Neuronal stem cell (in vitro differentiated cells): ENCODE results near the gene DSE.

Experiments used
- DNase-seq: peaks from one replicate; pipeline ENCODE4 v3.0.0-alpha.2; 2013; ENCODE audit warnings: low spot score
- H2AFZ ChIP-seq: one replicate; pipeline ENCODE4 v1.6.1; 2013; ENCODE audit warnings: mild to moderate bottlenecking, low read length, inconsistent platforms
- H2AK5ac ChIP-seq: 2 replicates; pipeline ENCODE4 v1.6.1; 2013; ENCODE audit warnings: low read depth, mild to moderate bottlenecking, inconsistent platforms, low read length, moderate library complexity, mixed read lengths
- H2BK120ac ChIP-seq: 2 replicates; pipeline ENCODE4 v1.6.1; 2013; ENCODE audit warnings: low read depth, mild to moderate bottlenecking, inconsistent platforms, low read length, moderate library complexity, mixed read lengths
- H2BK12ac ChIP-seq: one replicate; pipeline ENCODE4 v1.6.1; 2013; ENCODE audit warnings: low read length, inconsistent platforms
- H2BK15ac ChIP-seq: 2 replicates; pipeline ENCODE4 v1.6.1; 2013; ENCODE audit warnings: mild to moderate bottlenecking, low read length, inconsistent platforms, mixed read lengths
- H2BK5ac ChIP-seq: one replicate; pipeline ENCODE4 v1.6.1; 2013; ENCODE audit warnings: inconsistent platforms, mild to moderate bottlenecking, low read length, moderate library complexity
- H3K14ac ChIP-seq: one replicate; pipeline ENCODE4 v1.6.1; 2013; ENCODE audit warnings: low read length, inconsistent platforms
- H3K18ac ChIP-seq: 2 replicates; pipeline ENCODE4 v1.6.1; 2013; ENCODE audit warnings: low read length, inconsistent platforms
- H3K23ac ChIP-seq: 2 replicates; pipeline ENCODE4 v1.6.1; 2013; ENCODE audit warnings: low read depth, mild to moderate bottlenecking, mixed read lengths, low read length, inconsistent platforms; ENCODE audit not compliant: poor library complexity
- H3K27ac ChIP-seq: replicated peaks from 3 replicates; pipeline ENCODE4 v1.5.1; 2013; ENCODE audit warnings: low read length, inconsistent platforms
- H3K27me3 ChIP-seq, 3 experiments: 2 replicates each; pipeline ENCODE4 v1.6.1; 2013; ENCODE audit warnings: low read length in 3 of 3, mild to moderate bottlenecking in 2 of 3, inconsistent platforms in 1 of 3, low read depth in 1 of 3, mixed read lengths in 1 of 3, moderate library complexity in 1 of 3; ENCODE audit not compliant: control insufficient read depth in 3 of 3, insufficient read depth in 3 of 3
- H3K36me3 ChIP-seq, 2 donors: replicated peaks in 1 of 2; 2 replicates each; pipeline ENCODE4 v1.6.1; 2013; ENCODE audit warnings: low read length in 2 of 2; ENCODE audit not compliant: control insufficient read depth in 2 of 2, insufficient read depth in 2 of 2
- H3K4ac ChIP-seq: 2 replicates; pipeline ENCODE4 v1.6.1; 2013; ENCODE audit warnings: inconsistent platforms, mild to moderate bottlenecking, low read length, moderate library complexity
- H3K4me1 ChIP-seq, 2 donors: 1 replicate in 1 of 2; 2 replicates in 1 of 2; pipeline ENCODE4 v1.6.1; 2013; ENCODE audit warnings: low read length in 2 of 2, low read depth in 1 of 2; ENCODE audit not compliant: control insufficient read depth in 2 of 2, insufficient read depth in 1 of 2
- H3K4me2 ChIP-seq: one replicate; pipeline ENCODE4 v1.6.1; 2013; ENCODE audit warnings: mild to moderate bottlenecking, low read length, inconsistent platforms; ENCODE audit not compliant: insufficient read depth, poor library complexity, severe bottlenecking
- H3K4me3 ChIP-seq, 2 donors: 2 replicates each; pipeline ENCODE4 v1.5.1; 2013; ENCODE audit warnings: low read length in 2 of 2, mild to moderate bottlenecking in 2 of 2, inconsistent platforms in 1 of 2, moderate library complexity in 1 of 2
- H3K79me1 ChIP-seq: one replicate; pipeline ENCODE4 v1.6.1; 2013; ENCODE audit warnings: low read depth, mild to moderate bottlenecking, inconsistent platforms, low read length, moderate library complexity
- H3K9ac ChIP-seq: one replicate; pipeline ENCODE4 v1.6.1; 2013; ENCODE audit warnings: mild to moderate bottlenecking, low read depth, low read length, inconsistent platforms; ENCODE audit not compliant: poor library complexity
- H3K9me3 ChIP-seq, 2 donors: replicated peaks in 1 of 2; 2 replicates each; pipeline versions ENCODE3 to v1.6.1; 2013; ENCODE audit warnings: low read length in 2 of 2, mild to moderate bottlenecking in 2 of 2, inconsistent platforms in 1 of 2, low read depth in 1 of 2, mixed read lengths in 1 of 2, moderate library complexity in 1 of 2; ENCODE audit not compliant: control insufficient read depth in 2 of 2, insufficient read depth in 1 of 2
- H4K8ac ChIP-seq: one replicate; pipeline ENCODE4 v1.6.1; 2013; ENCODE audit warnings: low read depth, mild to moderate bottlenecking, inconsistent platforms, low read length, moderate library complexity
- H4K91ac ChIP-seq: one replicate; pipeline ENCODE4 v1.6.1; 2013; ENCODE audit warnings: low read length, low read depth, mild to moderate bottlenecking, inconsistent platforms; ENCODE audit not compliant: poor library complexity
- WGBS, 2 donors: extraction: QIAGEN DNeasy Blood & Tissue Kit; methylation state at CpG; one replicate each; pipeline ENCODE4 v1.1.7; 2013; ENCODE audit warnings: missing lambda C conversion rate in 2 of 2, mixed read lengths in 1 of 2; ENCODE audit not compliant: insufficient read length in 2 of 2, insufficient replicate concordance in 1 of 2; ENCODE audit errors: extremely low coverage in 2 of 2; 5-methylcytosine and 5-hydroxymethylcytosine counted together

The DSE gene

DNA sequence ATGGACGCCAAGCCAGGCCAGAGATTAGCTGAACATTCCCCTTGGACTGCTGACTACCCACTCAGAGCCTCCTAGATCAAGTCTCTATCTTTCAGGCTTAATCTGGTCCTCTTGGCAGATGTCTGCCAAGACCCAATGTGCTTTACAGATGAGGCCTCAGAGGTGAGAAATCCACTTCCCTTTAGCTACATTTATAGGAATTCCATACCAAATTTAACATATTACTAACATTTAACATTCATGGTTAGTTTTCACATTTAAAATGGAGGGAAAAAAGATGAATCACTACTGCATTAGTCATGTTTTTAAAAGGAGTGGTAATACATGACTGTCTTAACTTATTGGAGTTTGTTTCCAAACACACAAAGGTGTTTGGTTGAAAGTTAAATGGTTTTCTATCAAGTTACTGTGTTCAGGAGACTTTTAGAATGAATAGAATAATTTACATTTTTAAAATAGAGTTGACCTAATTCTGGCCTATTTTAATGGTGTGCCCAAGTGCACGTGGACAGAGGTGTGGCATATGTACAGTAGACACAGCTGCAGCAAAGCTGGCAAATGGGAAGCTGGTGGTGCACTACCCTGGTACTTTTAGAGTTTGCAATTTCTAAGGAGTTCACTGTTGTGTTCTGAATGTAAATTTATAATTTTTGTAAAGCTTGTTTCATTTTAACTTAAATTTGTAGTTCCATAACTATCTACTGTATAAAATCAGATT, 48.5 kb downstream of the DSE start:
- Histone ChIP-seq H3K9me3 (peaks cover 0 to 12% of the 10 kb centered on the region in 2 donors), H3K4me2 (no peak overlapping the region)
- no CpG with 5 or more reads among the region's 2 CpGs for WGBS, 2 donors

DNA sequence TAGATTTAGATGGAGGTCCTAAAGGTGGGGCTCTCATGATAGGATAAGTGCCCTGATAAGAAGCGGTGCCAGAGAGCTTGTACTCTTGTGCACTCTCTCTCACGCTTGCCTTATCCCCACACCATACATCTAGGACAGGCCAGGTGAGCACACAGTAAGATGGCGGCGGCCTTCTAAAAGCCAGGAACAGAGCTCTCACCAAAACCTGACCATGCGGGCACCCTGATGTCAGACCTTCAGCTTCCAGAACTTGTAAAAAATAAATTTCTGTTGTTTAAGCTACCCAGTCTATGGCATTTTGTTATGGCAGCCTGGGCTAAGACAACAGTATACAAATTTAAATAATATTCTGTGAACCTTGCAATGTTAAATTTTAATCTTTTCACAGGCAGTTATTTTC, 49.6 kb downstream of the DSE start:
- DNase-seq, result no peak
- Histone ChIP-seq H3K18ac (no peak overlapping the region), H3K23ac (no peak overlapping the region), H3K9ac (no peak overlapping the region), H3K4me2 (no peak overlapping the region), H3K14ac (no peak overlapping the region), H3K9me3 (peaks cover 0 to 8% of the 10 kb centered on the region in 2 donors), H3K4me1 (peaks cover 0 to 3% of the 10 kb centered on the region in 2 donors), H4K8ac (no peak overlapping the region), H2BK12ac (no peak overlapping the region), H3K79me1 (no peaks in the 10 kb centered on the region), H3K27ac (no peak overlapping the region), H2AFZ (no peak overlapping the region), H3K4ac (no peak overlapping the region), H2BK120ac (no peak overlapping the region), H3K4me3 (no peak overlapping the region), H3K27me3 (no peaks in the 10 kb centered on the region), H3K36me3 (no peaks in the 10 kb centered on the region), H2AK5ac (no peak overlapping the region), H2BK5ac (no peak overlapping the region), H2BK15ac (no peak overlapping the region), H4K91ac (no peak overlapping the region)
- WGBS, 2 donors, result no CpG with 5 or more reads among the region's 5 CpGs

More for the DNA sequence above, 48.5 kb downstream of the DSE start:
- no peak overlapping the region for H2BK120ac ChIP-seq
- no peak overlapping the region for H4K8ac ChIP-seq
- H3K4ac ChIP-seq, result no peak overlapping the region
- no peaks in the 10 kb centered on the region for H3K79me1 ChIP-seq
- H2AK5ac ChIP-seq, result no peak overlapping the region
- H2BK5ac ChIP-seq, result no peak overlapping the region
- no peaks in the 10 kb centered on the region for H3K36me3 ChIP-seq
- H3K4me1 ChIP-seq, result peaks cover 0 to 3% of the 10 kb centered on the region in 2 donors
- no peak overlapping the region for H3K18ac ChIP-seq
- DNase-seq, result no peak
- H3K23ac ChIP-seq, result no peak overlapping the region
- H3K9ac ChIP-seq, result no peak overlapping the region
- H3K27me3 ChIP-seq, result no peaks in the 10 kb centered on the region
- H4K91ac ChIP-seq, result no peak overlapping the region
- no peak overlapping the region for H3K4me3 ChIP-seq
- no peak overlapping the region for H3K27ac ChIP-seq
- H2BK15ac ChIP-seq, result no peak overlapping the region
- no peak overlapping the region for H3K14ac ChIP-seq
- H2AFZ ChIP-seq, result no peak overlapping the region
- no peak overlapping the region for H2BK12ac ChIP-seq

DNA sequence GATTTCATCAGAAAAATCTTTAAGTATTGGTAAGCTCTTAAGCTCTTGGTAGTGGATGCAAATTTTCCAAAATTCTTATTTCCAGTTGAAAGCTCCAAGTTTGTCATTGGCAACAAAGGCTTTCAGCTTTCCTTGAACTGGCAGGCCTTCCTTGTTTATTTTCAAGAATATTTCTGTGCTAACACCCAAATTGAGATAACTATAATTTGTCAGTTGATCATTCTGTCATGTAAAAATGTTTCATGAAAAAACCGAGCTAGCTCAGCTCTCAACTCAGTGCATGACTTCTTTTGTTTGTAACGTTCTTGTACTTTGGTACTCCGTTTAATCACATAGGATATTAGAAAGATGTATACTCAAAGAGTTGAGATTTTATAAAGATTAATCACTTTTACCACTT, 51.5 kb downstream of the DSE start:
- H3K27ac ChIP-seq, result no peak overlapping the region
- H3K4me1 ChIP-seq, result no peaks in the 10 kb centered on the region
- no peak overlapping the region for H2BK120ac ChIP-seq
- no peak overlapping the region for H4K91ac ChIP-seq
- H3K4ac ChIP-seq, result no peak overlapping the region
- no peak overlapping the region for H3K18ac ChIP-seq
- H2BK12ac ChIP-seq, result no peak overlapping the region
- no peak overlapping the region for H2AK5ac ChIP-seq
- H3K27me3 ChIP-seq, result no peaks in the 10 kb centered on the region
- no peak overlapping the region for H2BK15ac ChIP-seq
- H3K79me1 ChIP-seq, result no peaks in the 10 kb centered on the region
- no peak overlapping the region for H3K14ac ChIP-seq
- peaks cover 0 to 8% of the 10 kb centered on the region in 2 donors for H3K9me3 ChIP-seq
- H2AFZ ChIP-seq, result no peak overlapping the region
- H3K23ac ChIP-seq, result no peak overlapping the region
- H3K36me3 ChIP-seq, result peaks cover 4 to 12% of the 10 kb centered on the region in 2 donors
- WGBS, 2 donors, result no CpG with 5 or more reads among the region's 3 CpGs
- no peak for DNase-seq
- no peak overlapping the region for H3K4me3 ChIP-seq
- H2BK5ac ChIP-seq, result no peak overlapping the region
- no peak overlapping the region for H3K9ac ChIP-seq
- H4K8ac ChIP-seq, result no peak overlapping the region
- H3K4me2 ChIP-seq, result no peak overlapping the region

DNA sequence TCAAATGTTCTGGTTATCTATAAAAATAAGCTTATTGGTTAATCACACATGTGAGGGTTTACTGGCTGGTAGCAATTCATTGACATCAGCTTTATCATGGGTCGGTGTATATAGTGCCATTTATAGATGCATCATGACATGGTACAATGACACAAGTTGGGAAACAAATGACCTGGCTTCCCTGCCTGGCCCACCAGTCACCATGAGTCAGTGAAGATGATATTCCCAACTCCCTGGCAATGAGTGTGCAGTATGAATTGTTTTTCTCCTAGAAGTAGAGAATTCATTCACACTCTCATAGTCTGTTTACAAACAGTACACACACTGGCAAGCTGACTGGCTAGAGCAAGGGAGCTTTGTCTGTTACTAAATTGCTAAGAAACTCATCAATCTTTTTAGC, 53.3 kb downstream of the DSE start:
- no peak overlapping the region for H2BK12ac ChIP-seq
- no peaks in the 10 kb centered on the region for H3K4me1 ChIP-seq
- H3K4ac ChIP-seq, result no peak overlapping the region
- H3K14ac ChIP-seq, result no peak overlapping the region
- H3K36me3 ChIP-seq, result peaks cover 4 to 30% of the 10 kb centered on the region in 2 donors
- H2AK5ac ChIP-seq, result no peak overlapping the region
- H2BK5ac ChIP-seq, result no peak overlapping the region
- no peak overlapping the region for H4K91ac ChIP-seq
- H2BK15ac ChIP-seq, result no peak overlapping the region
- H2BK120ac ChIP-seq, result no peak overlapping the region
- H3K9ac ChIP-seq, result no peak overlapping the region
- no peak overlapping the region for H3K27ac ChIP-seq
- H2AFZ ChIP-seq, result no peak overlapping the region
- no peak for DNase-seq
- H3K4me3 ChIP-seq, result no peak overlapping the region
- no peak overlapping the region for H3K23ac ChIP-seq
- H4K8ac ChIP-seq, result no peak overlapping the region
- no peak overlapping the region for H3K4me2 ChIP-seq
- H3K27me3 ChIP-seq, result no peaks in the 10 kb centered on the region
- peaks cover 0 to 3% of the 10 kb centered on the region in 2 donors for H3K9me3 ChIP-seq
- no peak overlapping the region for H3K18ac ChIP-seq
- WGBS, 2 donors, result no CpG with 5 or more reads among the region's 1 CpG
- H3K79me1 ChIP-seq, result no peaks in the 10 kb centered on the region
